ENCODE results near the gene TPRX2.

The TPRX2 gene

GRCh38 chr19:47885067-47885463, 26.0 kb downstream of the TPRX2 start:
- no peak for DNase-seq (ENCODE audit: low spot score)
- no peak for TF ChIP-seq CTCF (IDR thresholded peaks at IDR 0.05; ENCODE audit: extremely low read depth, insufficient read depth, missing control alignments)
- in situ Hi-C loops (cut with MboI; ENCODE audit: low pct_unique_long_range_greater_than_20kb, low sequenced_read_pairs, unreplicated experiment), result no loop called here

- no peak for TF ChIP-seq CTCF (IDR thresholded peaks at IDR 0.05; ENCODE audit: extremely low read depth, insufficient read depth, missing control alignments)
- in situ Hi-C loops (cut with MboI; ENCODE audit: low pct_unique_long_range_greater_than_20kb, low sequenced_read_pairs, unreplicated experiment), result no loop called here
Observed at GRCh38 chr19:47886010-47886559, 27.1 kb downstream of the TPRX2 start, which contains the start of gene SULT2A1. SULT2A1 (minus strand) TSS chr19:47886315; CDS start chr19:47886257, 58 bp downstream.

GRCh38 chr19:47890865-47891621, 32.0 kb downstream of the TPRX2 start:
- in situ Hi-C loops (cut with MboI; ENCODE audit: low pct_unique_long_range_greater_than_20kb, low sequenced_read_pairs, unreplicated experiment), result no loop called here
- TF ChIP-seq CTCF (IDR thresholded peaks at IDR 0.05; ENCODE audit: extremely low read depth, insufficient read depth, missing control alignments), result no peak
- no peak for DNase-seq (ENCODE audit: low spot score)

More at GRCh38 chr19:47886010-47886559, 27.1 kb downstream of the TPRX2 start, which contains the start of gene SULT2A1:
- no peak for DNase-seq (ENCODE audit: low spot score)

- in situ Hi-C loops (cut with MboI; ENCODE audit: low pct_unique_long_range_greater_than_20kb, low sequenced_read_pairs, unreplicated experiment), result no loop called here
- TF ChIP-seq CTCF (IDR thresholded peaks at IDR 0.05; ENCODE audit: extremely low read depth, insufficient read depth, missing control alignments), result no peak
Observed at GRCh38 chr19:47891622-47891922, 32.5 kb downstream of the TPRX2 start.

GRCh38 chr19:47891923-47892666, 33.1 kb downstream of the TPRX2 start:
- no peak for TF ChIP-seq CTCF (IDR thresholded peaks at IDR 0.05; ENCODE audit: extremely low read depth, insufficient read depth, missing control alignments)
- in situ Hi-C loops (cut with MboI; ENCODE audit: low pct_unique_long_range_greater_than_20kb, low sequenced_read_pairs, unreplicated experiment), result no loop called here
- DNase-seq (ENCODE audit: low spot score), result no peak

More at GRCh38 chr19:47891622-47891922, 32.5 kb downstream of the TPRX2 start:
- no peak for DNase-seq (ENCODE audit: low spot score)

GRCh38 chr19:47895165-47895782, 36.2 kb downstream of the TPRX2 start:
- in situ Hi-C loops (cut with MboI; ENCODE audit: low pct_unique_long_range_greater_than_20kb, low sequenced_read_pairs, unreplicated experiment), result no loop called here
- no peak for DNase-seq (ENCODE audit: low spot score)
- no peak for TF ChIP-seq CTCF (IDR thresholded peaks at IDR 0.05; ENCODE audit: extremely low read depth, insufficient read depth, missing control alignments)
